GM19240 (cell line): ENCODE data around the gene PSMA4.
"Not testable (repeated sequence)": the region's sequence is repeated elsewhere in the genome, so short reads cannot be mapped to it uniquely, and the experiment has no call there.

Source experiments
- DNase-seq: peaks from one replicate; pipeline ENCODE4 v3.0.0; 2011; ENCODE audit warnings: low spot score; ENCODE audit not compliant: insufficient read length

PSMA4 gene

GRCh38 chr15:78540141-78540870 lies at the start of gene PSMA4:
Gene PSMA4 (plus strand): TSS chr15:78540444. CDS start chr15:78541928, 1,484 bp downstream.
- DNase-seq = peak; percentile 78

- no peak for DNase-seq
Observed at GRCh38 chr15:78492872-78493271, 47.4 kb upstream of the PSMA4 start.

GRCh38 chr15:78501857-78502256 lies 38.4 kb upstream of the PSMA4 start:
- DNase-seq = no peak

GRCh38 chr15:78502641-78503040 lies 37.6 kb upstream of the PSMA4 start:
- no peak for DNase-seq

- peak; percentile 72 for DNase-seq
Observed at GRCh38 chr15:78506971-78507830, 33.0 kb upstream of the PSMA4 start, which contains the start of gene HYKK. Gene HYKK (plus strand): TSS chr15:78507577. CDS start chr15:78513089, 5,512 bp downstream.

- no peak for DNase-seq
Observed at GRCh38 chr15:78507831-78508160, 32.4 kb upstream of the PSMA4 start.

- DNase-seq = no peak
Observed at GRCh38 chr15:78508272-78508671, 32.0 kb upstream of the PSMA4 start.

GRCh38 chr15:78509726-78510312 lies 30.4 kb upstream of the PSMA4 start:
- no peak for DNase-seq

- DNase-seq = not testable (repeated sequence)
Observed at GRCh38 chr15:78520035-78520434, 20.2 kb upstream of the PSMA4 start.

- DNase-seq = no peak
Observed at GRCh38 chr15:78524230-78524629, 16.0 kb upstream of the PSMA4 start.

- no peak for DNase-seq
Observed at GRCh38 chr15:78527325-78527724, 12.9 kb upstream of the PSMA4 start.

GRCh38 chr15:78533331-78533730 lies 6.9 kb upstream of the PSMA4 start:
- DNase-seq = no peak

- no peak for DNase-seq
Observed at GRCh38 chr15:78536134-78536533, 4.1 kb upstream of the PSMA4 start.

GRCh38 chr15:78537266-78537905 lies 2.9 kb upstream of the PSMA4 start:
- DNase-seq = no peak

- no peak for DNase-seq
Observed at GRCh38 chr15:78538358-78538757, 1.9 kb upstream of the PSMA4 start.

- DNase-seq = not testable (repeated sequence)
Observed at GRCh38 chr15:78539464-78540140, 642 bp upstream of the PSMA4 start.

GRCh38 chr15:78540871-78541743 lies 863 bp downstream of the PSMA4 start:
- no peak for DNase-seq

GRCh38 chr15:78541744-78542034 lies 1.4 kb downstream of the PSMA4 start:
- DNase-seq = no peak

- DNase-seq = no peak
Observed at GRCh38 chr15:78542647-78543046, 2.4 kb downstream of the PSMA4 start.

- DNase-seq = no peak
Observed at GRCh38 chr15:78550194-78550593, 9.9 kb downstream of the PSMA4 start.
